Activated T-cell treated with anti-CD3 and anti-CD28 coated beads for 1 hour (primary cell): ENCODE results near the gene STRN3.
"Not testable (repeated sequence)": the region's sequence is repeated elsewhere in the genome, so short reads cannot be mapped to it uniquely, and the experiment has no call there.

Experiments
- DNase-seq: peaks from one replicate; pipeline ENCODE4 v3.0.0-alpha.2; 2020; ENCODE audit warnings: low read depth

STRN3 gene

GRCh38 chr14:30907659-30908057, 118.5 kb downstream of the STRN3 start:
- DNase-seq, result no peak

- no peak for DNase-seq
Measured at GRCh38 chr14:30906752-30907658, 119.2 kb downstream of the STRN3 start.

GRCh38 chr14:30903285-30904124, 122.7 kb downstream of the STRN3 start:
- no peak for DNase-seq

GRCh38 chr14:30897121-30897520, 129.1 kb downstream of the STRN3 start:
- not testable (repeated sequence) for DNase-seq

GRCh38 chr14:30896435-30896834, 129.7 kb downstream of the STRN3 start:
- no peak for DNase-seq

- no peak for DNase-seq
Measured at GRCh38 chr14:30894923-30895515, 131.2 kb downstream of the STRN3 start.

- no peak for DNase-seq
Measured at GRCh38 chr14:30893819-30894218, 132.4 kb downstream of the STRN3 start.

- no peak for DNase-seq
Measured at GRCh38 chr14:30889244-30889594, 137.0 kb downstream of the STRN3 start.

- no peak for DNase-seq
Measured at GRCh38 chr14:30888480-30889243, 137.5 kb downstream of the STRN3 start.

GRCh38 chr14:30885840-30886740, 140.1 kb downstream of the STRN3 start:
- no peak for DNase-seq

- DNase-seq, result no peak
Measured at GRCh38 chr14:30884901-30885300, 141.3 kb downstream of the STRN3 start.

GRCh38 chr14:30883508-30884294, 142.5 kb downstream of the STRN3 start:
- DNase-seq, result no peak

GRCh38 chr14:30882431-30882830, 143.7 kb downstream of the STRN3 start:
- no peak for DNase-seq

- DNase-seq, result no peak
Measured at GRCh38 chr14:30876692-30877091, 149.5 kb downstream of the STRN3 start.

GRCh38 chr14:30875788-30876053, 150.5 kb downstream of the STRN3 start:
- no peak for DNase-seq

- DNase-seq, result no peak
Measured at GRCh38 chr14:30874999-30875787, 151.0 kb downstream of the STRN3 start.

GRCh38 chr14:30874120-30874998, 151.8 kb downstream of the STRN3 start, which contains the start of gene COCH:
TSS of gene COCH (plus strand) at chr14:30874559. CDS start at chr14:30874939, 380 bp downstream.
- DNase-seq, result no peak
